Measurements from ENCODE around the gene DDR2. TPM values are rescaled to one million over a fixed set of nuclear protein-coding genes. Genes with fewer than 3 reads are reported as not detected.

Gene DDR2
- total RNA-seq, 1 experiment from 2014 or later, result 0.52 TPM

- Histone ChIP-seq H3K9me3 (ENCODE audit: control insufficient read depth, low read depth, low read length) (no peaks in the 10 kb centered on the region), H3K27ac (ENCODE audit: insufficient read length, low read depth, low read length) (no peak overlapping the region), H3K79me1 (ENCODE audit: insufficient read depth, low read depth, low read length, poor library complexity, severe bottlenecking) (no peaks in the 10 kb centered on the region), H3K14ac (ENCODE audit: insufficient read depth, low read length) (no peak overlapping the region), H3K79me2 (ENCODE audit: insufficient read depth, low read length) (no peaks in the 10 kb centered on the region), H2AFZ (ENCODE audit: low read length) (no peak overlapping the region), H2BK15ac (ENCODE audit: low read depth, low read length) (no peak overlapping the region), H3K23me2 (ENCODE audit: insufficient read length, low read depth, low read length, poor library complexity, severe bottlenecking) (no peaks in the 10 kb centered on the region), H3K56ac (ENCODE audit: insufficient read length, low read depth, low read length) (no peak overlapping the region), H3K4ac (ENCODE audit: low read depth, low read length) (no peak overlapping the region), H3K18ac (ENCODE audit: insufficient read length, low read depth, low read length) (no peak overlapping the region), H3K4me2 (ENCODE audit: insufficient read depth, insufficient read length, low read length) (no peak overlapping the region), H3K9ac (ENCODE audit: extremely low read depth, insufficient read length, low read length) (no peak overlapping the region), H4K5ac (ENCODE audit: insufficient read length, low read depth, low read length) (no peak overlapping the region), H3T11ph (ENCODE audit: low read length) (no peak overlapping the region), H2AK5ac (ENCODE audit: insufficient read length, low read length) (no peak overlapping the region), H2BK12ac (ENCODE audit: insufficient read length, low read depth, low read length) (no peak overlapping the region), H3K4me1 (ENCODE audit: insufficient read depth, low read length) (no peaks in the 10 kb centered on the region), H2BK20ac (ENCODE audit: low read depth, low read length, poor library complexity, severe bottlenecking) (no peak overlapping the region), H3K23ac (ENCODE audit: insufficient read length, low read depth, low read length) (no peak overlapping the region), H2BK5ac (ENCODE audit: insufficient read length, low read length) (no peak overlapping the region), H2BK120ac (ENCODE audit: low read depth, low read length, poor library complexity, severe bottlenecking) (no peak overlapping the region), H4K91ac (ENCODE audit: insufficient read length, low read depth, low read length) (no peak overlapping the region), H3K27me3 (ENCODE audit: insufficient read depth, low read length) (no peaks in the 10 kb centered on the region), H4K8ac (replicated peaks; ENCODE audit: insufficient read length, low read depth, low read length) (no peak overlapping the region), H4K20me1 (ENCODE audit: control insufficient read depth, insufficient read depth, insufficient read length) (no peaks in the 10 kb centered on the region)
- DNase-seq, result no peak
- TF ChIP-seq CTCF (conservative IDR thresholded peaks at IDR 0.05), result no peak
- no peaks in the 10 kb centered on the region for H3K4me1 Mint-ChIP-seq
- peaks cover 0 to 12% (median 12%) of the 10 kb centered on the region in 3 experiments; a peak in 6 of 7 replicates for H3K36me3 Mint-ChIP-seq (ENCODE audit: insufficient read depth in 1 of 3, low read depth in 3 of 3)
- no CpG with 5 or more reads among the region's 6 CpGs for WGBS (ENCODE audit: extremely low coverage, insufficient read length, low lambda C conversion rate)
- H3K27ac Mint-ChIP-seq, result no peak overlapping the region
- H3K4me3 Mint-ChIP-seq, result no peak overlapping the region
- H3K27me3 Mint-ChIP-seq (ENCODE audit: low read depth), result no peaks in the 10 kb centered on the region
- H3K9me3 Mint-ChIP-seq, result no peaks in the 10 kb centered on the region
Measured at GRCh38 chr1:162587347-162587746, 44.9 kb upstream of the DDR2 start.
